GM21367 (cell line): ENCODE results near the gene GEMIN7.

Source experiments
- ATAC-seq: cut with Tn5 transposase; IDR thresholded peaks from one replicate; pipeline ENCODE4 v1.9.1; 2021; ENCODE audit not compliant: unreplicated experiment

The GEMIN7 gene

DNA sequence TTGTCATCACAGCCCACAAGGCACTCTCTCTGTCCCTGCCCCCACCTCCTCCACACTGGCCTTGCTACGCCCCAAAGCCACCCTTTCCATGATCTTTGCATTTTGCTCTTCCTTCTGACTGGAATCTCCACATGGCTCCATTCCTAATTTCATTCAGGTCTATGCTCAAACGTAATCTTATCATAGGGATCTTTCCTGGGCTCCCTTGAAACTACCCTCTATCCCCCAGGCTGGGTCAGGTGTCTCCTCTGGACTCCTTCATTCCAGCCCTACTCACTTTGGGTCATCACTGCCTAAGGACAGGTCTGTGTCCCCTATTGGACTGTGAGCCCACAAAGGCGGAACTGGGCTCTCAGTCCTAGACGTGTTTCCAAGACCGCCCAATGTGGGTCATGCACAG lies 3.1 kb downstream of the GEMIN7 start:
- ATAC-seq: no peak

DNA sequence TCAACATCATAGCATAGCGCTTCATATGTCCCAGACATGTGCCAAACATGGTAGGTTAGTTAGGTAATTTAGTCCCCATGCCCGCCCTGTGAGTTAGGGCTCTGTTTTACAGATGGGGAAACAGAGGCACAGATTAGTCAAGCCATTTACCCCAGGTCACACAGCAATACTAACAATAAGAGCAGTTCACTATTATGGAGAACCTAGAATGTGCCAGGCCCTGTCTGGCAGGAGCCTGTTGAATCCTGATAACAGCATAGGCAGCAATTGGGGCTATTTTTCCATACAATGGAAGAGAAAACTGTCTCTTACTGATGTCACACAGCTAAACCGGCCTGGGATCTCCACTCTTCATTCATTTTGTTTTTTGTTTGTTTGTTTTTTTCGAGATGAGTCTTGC lies 7.4 kb downstream of the GEMIN7 start:
- no peak for ATAC-seq

- ATAC-seq: no peak
These were observed 8.5 kb downstream of the GEMIN7 start for GRCh38 chr19:45087531-45087930.

GRCh38 chr19:45090034-45090433 lies 11.0 kb downstream of the GEMIN7 start:
- no peak for ATAC-seq

DNA sequence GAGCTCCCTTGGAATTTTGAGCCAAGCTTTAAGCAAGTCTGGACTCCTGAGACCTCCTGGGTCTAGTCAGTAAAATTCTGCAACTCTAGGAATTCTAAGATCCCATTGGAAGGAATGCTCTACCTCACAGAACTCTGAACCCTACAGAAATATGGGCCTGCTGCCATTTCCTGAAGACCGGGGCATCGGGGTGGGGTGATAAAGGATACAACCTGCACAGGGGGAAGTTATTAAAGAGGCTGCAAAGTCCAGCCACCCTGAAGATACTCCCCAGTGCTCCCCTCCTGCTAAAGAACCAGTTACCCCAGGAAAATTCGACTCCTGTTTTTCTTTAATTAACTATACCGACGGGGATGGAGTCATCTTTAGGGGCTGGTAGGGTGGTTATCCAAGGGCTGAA lies 11.5 kb downstream of the GEMIN7 start:
- ATAC-seq: no peak

DNA sequence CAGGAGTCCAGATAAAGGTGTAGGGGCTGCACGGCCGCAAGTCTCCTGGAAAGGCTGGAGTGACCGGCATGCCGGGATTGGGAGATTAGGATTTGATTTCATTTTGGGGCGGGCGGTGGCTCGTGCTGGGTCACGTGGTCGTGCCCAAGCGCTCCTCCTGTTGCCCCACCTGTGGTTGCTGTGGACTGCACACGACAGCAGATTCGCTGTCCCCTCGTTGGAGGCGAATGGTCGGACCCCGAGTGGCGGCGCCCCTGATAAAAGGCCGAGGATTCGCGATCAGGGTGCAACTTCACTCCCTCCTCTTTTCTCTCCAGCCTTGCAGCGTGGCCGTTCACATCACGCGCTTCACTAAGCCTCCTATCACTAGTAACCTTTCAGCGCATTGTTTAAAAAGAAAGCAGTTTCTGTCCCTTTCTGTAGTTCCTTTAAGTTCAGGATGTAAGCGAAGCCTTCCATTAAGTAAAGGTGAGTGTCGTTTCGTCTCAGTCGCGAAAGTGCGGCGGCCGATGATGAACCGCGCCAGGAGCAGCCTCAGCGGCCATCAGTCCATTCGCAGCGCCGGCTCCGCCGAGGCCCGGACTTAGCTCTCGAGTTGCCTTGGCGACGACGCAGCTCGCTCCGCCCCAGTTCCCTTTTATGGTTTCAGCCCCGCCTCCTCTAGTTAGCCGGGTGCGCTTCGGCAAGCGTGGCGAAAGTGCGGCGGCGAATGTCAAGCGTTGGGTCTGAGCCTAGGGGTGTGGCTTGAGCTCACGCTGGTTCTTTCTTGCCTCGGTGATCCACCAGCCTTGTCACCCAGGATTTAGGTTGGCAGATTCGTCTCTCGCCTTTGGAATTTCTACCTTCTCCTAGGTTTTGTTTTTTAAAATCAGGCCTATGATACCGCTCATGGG lies 12.2 kb downstream of the GEMIN7 start:
- peak; percentile 36 for ATAC-seq

GRCh38 chr19:45092747-45093678 lies 14.0 kb downstream of the GEMIN7 start, which contains the start of gene PPP1R37:
PPP1R37 (plus strand) TSS chr19:45093179; CDS start chr19:45093326, 147 bp downstream.
- peak; percentile 44 for ATAC-seq

- no peak for ATAC-seq
These were observed 15.1 kb downstream of the GEMIN7 start for GRCh38 chr19:45094137-45094536.

DNA sequence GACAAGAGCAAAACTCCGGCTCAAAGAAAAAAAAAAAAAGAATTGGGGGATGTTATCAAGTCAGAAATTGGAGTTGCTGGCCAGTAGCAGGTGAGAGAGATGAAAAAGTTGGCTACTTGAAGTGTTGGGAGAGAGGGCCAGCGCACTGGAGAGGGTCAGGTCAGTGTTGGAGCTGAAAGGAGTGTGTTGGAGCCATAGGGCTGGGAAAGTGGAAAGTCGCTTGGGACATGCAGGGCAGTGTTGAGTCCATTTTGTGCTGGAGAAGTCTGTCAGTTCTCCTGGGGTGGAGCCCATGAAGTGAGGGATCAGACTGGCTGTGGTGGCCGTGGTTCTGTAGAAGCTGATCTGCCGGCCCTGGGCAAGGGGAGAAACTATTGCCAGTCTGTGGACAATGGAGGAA lies 15.6 kb downstream of the GEMIN7 start:
- ATAC-seq: no peak

- ATAC-seq: no peak
These were observed 16.7 kb downstream of the GEMIN7 start for GRCh38 chr19:45095496-45096413.

DNA sequence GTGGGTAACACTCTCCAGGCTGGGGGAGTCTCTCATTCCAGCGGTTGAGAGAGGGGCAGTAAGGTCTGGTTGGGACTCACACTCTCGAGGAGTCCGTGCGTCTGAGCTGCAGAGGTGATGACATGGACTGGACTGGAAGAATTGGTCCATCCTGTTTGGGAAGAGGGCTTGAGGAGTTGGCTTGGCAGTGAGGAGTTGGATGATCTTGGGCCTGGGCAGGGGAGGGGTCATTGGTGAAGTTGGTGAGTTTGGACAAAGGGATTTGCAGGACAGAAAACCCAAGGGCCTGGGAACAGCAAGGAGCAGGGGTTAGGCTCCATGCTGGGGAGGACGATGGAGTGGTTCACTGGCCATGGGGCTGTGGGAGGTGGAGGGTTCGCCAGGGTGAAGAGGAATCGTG lies 17.6 kb downstream of the GEMIN7 start:
- ATAC-seq: no peak

DNA sequence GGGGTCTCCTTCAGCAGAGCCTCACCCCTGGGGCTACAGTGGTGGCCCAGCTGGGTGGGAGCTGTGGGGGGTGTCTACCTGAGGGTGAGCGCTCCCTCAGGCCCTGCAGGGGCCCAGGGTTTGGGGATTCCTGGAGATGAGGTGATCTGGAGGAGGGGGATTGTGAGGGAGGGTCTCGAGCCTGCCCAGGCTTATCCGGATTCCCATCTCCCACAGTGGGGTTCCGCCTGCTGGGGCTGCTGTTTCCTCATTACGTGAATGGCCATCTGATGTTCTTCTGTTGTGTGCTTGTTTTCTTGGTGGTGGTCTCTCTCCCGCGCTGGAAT lies 18.4 kb downstream of the GEMIN7 start:
- no peak for ATAC-seq

- ATAC-seq: no peak
These were observed 18.9 kb downstream of the GEMIN7 start for GRCh38 chr19:45097776-45098520.

- ATAC-seq: no peak
These were observed 19.7 kb downstream of the GEMIN7 start for GRCh38 chr19:45098521-45099466.

- ATAC-seq: no peak
These were observed 20.6 kb downstream of the GEMIN7 start for GRCh38 chr19:45099467-45100191.

GRCh38 chr19:45100201-45100600 lies 21.1 kb downstream of the GEMIN7 start:
- no peak for ATAC-seq

GRCh38 chr19:45100846-45101252 lies 21.8 kb downstream of the GEMIN7 start:
- ATAC-seq: no peak

DNA sequence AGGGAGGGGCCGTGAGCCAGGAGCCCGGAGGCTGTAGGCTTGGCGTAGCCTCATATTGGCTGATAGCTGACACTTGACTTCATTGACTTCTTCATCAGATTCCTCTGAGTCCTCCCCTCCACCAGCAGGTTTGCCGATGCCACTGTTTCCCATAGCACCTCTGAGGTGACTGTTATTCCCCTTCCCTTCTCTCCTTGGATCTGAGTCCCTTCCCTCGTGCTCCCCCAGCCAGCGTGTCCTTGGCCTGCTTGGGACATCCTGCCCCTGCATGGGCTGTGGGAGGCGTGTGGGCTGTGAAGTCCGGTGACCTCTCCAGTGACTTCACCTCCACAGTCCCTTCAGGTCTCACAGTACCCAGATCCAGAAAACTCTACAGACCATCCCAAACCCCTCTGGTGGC lies 22.7 kb downstream of the GEMIN7 start:
- ATAC-seq: no peak
